22Rv1 (cell line): ENCODE results near the gene SYMPK.

Source experiments
- CTCF ChIP-seq: fragments of 450-650 bp; IDR thresholded peaks from 2 replicates; pipeline ENCODE4 v1.5.1; 2017; ENCODE audit warnings: mild to moderate bottlenecking
- ZFX ChIP-seq: fragments of 450-650 bp; IDR thresholded peaks from 2 replicates; pipeline ENCODE4 v1.6.1; 2017; ENCODE audit warnings: antibody characterized with exemption, borderline replicate concordance

GRCh38 chr19:45825917-45826893 is 36.7 kb downstream of the SYMPK start:
- TF ChIP-seq CTCF (no peak), ZFX (no peak)
